Measurements from ENCODE around the gene GEMIN4. TPM values are rescaled to one million over a fixed set of nuclear protein-coding genes. Genes with fewer than 3 reads are reported as not detected.
A peak's percentile ranks its signal among the peaks of the same experiment; 100 is the strongest.
"Not testable (repeated sequence)": the region's sequence is repeated elsewhere in the genome, so short reads cannot be mapped to it uniquely, and the experiment has no call there.

The GEMIN4 gene
- total and polyA plus RNA-seq, 2 experiments from 2014 or later = 23.7 to 24.8 TPM

- TF ChIP-seq CTCF (IDR thresholded peaks at IDR 0.05; ENCODE audit: low read depth, low read length) = no peak
- no peaks in the 10 kb centered on the region for H3K9me3 ChIP-seq (ENCODE audit: low read depth)
- H3K27me3 ChIP-seq = no peaks in the 10 kb centered on the region
- H3K36me3 ChIP-seq = no peaks in the 10 kb centered on the region
- peaks cover 5% of the 10 kb centered on the region for H3K4me1 ChIP-seq (ENCODE audit: low read depth)
- DNase-seq (ENCODE audit: low read depth in 1 of 2, low spot score in 1 of 2) = no peak
- peak overlapping the region; percentile 100 for H3K27ac ChIP-seq
- no peak overlapping the region for H3K4me3 ChIP-seq
Measured at GRCh38 chr17:753418-753817, 1.4 kb upstream of the GEMIN4 start.

- no peaks in the 10 kb centered on the region for H3K9me3 ChIP-seq (ENCODE audit: low read depth)
- H3K27ac ChIP-seq = peak overlapping the region; percentile 69
- peak overlapping the region; percentile 62 for H3K4me3 ChIP-seq
- peak in 1 of 2 donors; percentile 87 for DNase-seq (ENCODE audit: low read depth in 1 of 2, low spot score in 1 of 2)
- peaks cover under 1% of the 10 kb centered on the region for H3K36me3 ChIP-seq
- TF ChIP-seq CTCF (IDR thresholded peaks at IDR 0.05; ENCODE audit: low read depth, low read length) = no peak
- peaks cover 5% of the 10 kb centered on the region for H3K4me1 ChIP-seq (ENCODE audit: low read depth)
- H3K27me3 ChIP-seq = no peaks in the 10 kb centered on the region
Measured at GRCh38 chr17:752620-753219, 656 bp upstream of the GEMIN4 start.

- H3K36me3 ChIP-seq = peaks cover 12% of the 10 kb centered on the region
- peak overlapping the region; percentile 42 for H3K27ac ChIP-seq
- peak overlapping the region; percentile 62 for H3K4me3 ChIP-seq
- peaks cover 5% of the 10 kb centered on the region for H3K4me1 ChIP-seq (ENCODE audit: low read depth)
- peak; percentile 35 to 52 for DNase-seq (ENCODE audit: low read depth in 1 of 2, low spot score in 1 of 2)
- no peak for TF ChIP-seq CTCF (IDR thresholded peaks at IDR 0.05; ENCODE audit: low read depth, low read length)
- no peaks in the 10 kb centered on the region for H3K9me3 ChIP-seq (ENCODE audit: low read depth)
- no peaks in the 10 kb centered on the region for H3K27me3 ChIP-seq
Measured at GRCh38 chr17:751269-752001, 629 bp downstream of the GEMIN4 start.

GRCh38 chr17:750431-751037, 1.5 kb downstream of the GEMIN4 start:
- no peak for DNase-seq (ENCODE audit: low read depth in 1 of 2, low spot score in 1 of 2)
- Histone ChIP-seq H3K4me3 (peak overlapping the region; percentile 62), H3K27ac (no peak overlapping the region), H3K36me3 (peaks cover 19% of the 10 kb centered on the region), H3K4me1 (ENCODE audit: low read depth) (peaks cover under 1% of the 10 kb centered on the region), H3K9me3 (ENCODE audit: low read depth) (no peaks in the 10 kb centered on the region), H3K27me3 (no peaks in the 10 kb centered on the region)
- no peak for TF ChIP-seq CTCF (IDR thresholded peaks at IDR 0.05; ENCODE audit: low read depth, low read length)

- not testable (repeated sequence) for H3K9me3 ChIP-seq (ENCODE audit: low read depth); DNase-seq (ENCODE audit: low read depth in 1 of 2, low spot score in 1 of 2); H3K4me1 ChIP-seq (ENCODE audit: low read depth); H3K4me3 ChIP-seq; H3K27ac ChIP-seq; H3K27me3 ChIP-seq
- H3K36me3 ChIP-seq = peaks cover 28% of the 10 kb centered on the region
Measured at GRCh38 chr17:749359-749758, 2.7 kb downstream of the GEMIN4 start.

GRCh38 chr17:748604-749003, 3.5 kb downstream of the GEMIN4 start:
- DNase-seq (ENCODE audit: low read depth in 1 of 2, low spot score in 1 of 2); H3K27me3 ChIP-seq; H3K27ac ChIP-seq; H3K9me3 ChIP-seq (ENCODE audit: low read depth); H3K4me3 ChIP-seq; H3K4me1 ChIP-seq (ENCODE audit: low read depth): not testable (repeated sequence)
- H3K36me3 ChIP-seq = peaks cover 28% of the 10 kb centered on the region

All from cardiac muscle cell (in vitro differentiated cells and primary cell).